Measurements from ENCODE around the gene BCL7B. TPM values are rescaled to one million over a fixed set of nuclear protein-coding genes. Genes with fewer than 3 reads are reported as not detected.
"Not testable (repeated sequence)": the region's sequence is repeated elsewhere in the genome, so short reads cannot be mapped to it uniquely, and the experiment has no call there.

The BCL7B gene
- polyA plus RNA-seq, 1 donor (not counting 4 experiments of a cell fraction or from before 2014, with no cell fraction given) = 41.0 TPM

DNA sequence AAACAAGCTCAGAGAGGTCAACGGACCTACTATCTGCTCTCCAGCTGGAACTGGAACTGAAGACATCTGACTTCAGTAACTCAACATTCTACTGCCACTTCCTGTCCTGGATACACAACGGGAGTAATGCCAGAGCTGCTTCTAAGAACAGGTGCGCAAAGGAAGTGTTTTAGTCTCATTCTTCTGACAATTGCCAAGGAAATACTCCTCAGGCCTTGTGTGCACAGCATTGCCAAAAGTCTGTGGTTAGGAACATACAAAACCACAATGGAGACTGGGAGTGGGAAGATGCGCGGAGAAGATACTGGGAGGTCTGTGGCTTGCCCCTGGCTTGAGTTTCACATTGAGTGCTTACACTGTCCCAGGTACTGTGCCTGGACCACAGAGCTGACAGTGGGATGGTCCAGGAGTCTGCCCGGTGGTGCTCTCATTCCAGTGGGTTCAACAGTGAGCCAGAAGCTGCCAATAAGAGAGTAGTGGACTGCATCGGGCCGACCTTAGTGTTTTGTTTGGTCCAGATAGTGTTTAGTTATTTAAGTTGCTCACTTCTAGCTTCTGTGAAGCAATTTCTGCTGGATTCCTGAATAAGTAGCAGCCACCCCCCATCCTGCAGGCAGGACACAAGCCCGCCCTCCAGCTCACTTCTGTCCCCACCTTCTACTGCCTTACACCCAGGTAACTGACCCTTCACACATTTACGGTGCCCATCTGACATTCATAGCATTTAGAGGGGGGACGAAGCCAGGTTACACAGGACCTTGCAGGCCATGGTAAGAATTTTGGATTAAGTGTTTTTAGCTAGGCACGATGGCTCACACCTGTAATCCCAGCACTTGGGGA is 10.6 kb upstream of the BCL7B start:
- no peaks in the 10 kb centered on the region for H3K4me1 ChIP-seq (ENCODE audit: control insufficient read depth, extremely low read depth, insufficient read depth, low read length)
- H3K9me1 ChIP-seq (ENCODE audit: control insufficient read depth, extremely low read depth, insufficient read depth, low read length) = peaks cover 2% of the 10 kb centered on the region
- H3K9me3 ChIP-seq (ENCODE audit: control insufficient read depth, low read depth, low read length) = no peaks in the 10 kb centered on the region
- no peaks in the 10 kb centered on the region for H3K79me2 ChIP-seq (ENCODE audit: control insufficient read depth, insufficient read depth, low read length)
- no peaks in the 10 kb centered on the region for H4K20me1 ChIP-seq (ENCODE audit: control insufficient read depth, extremely low read depth, insufficient read depth, low read length)
- no peak overlapping the region for H2AFZ ChIP-seq (ENCODE audit: control insufficient read depth, low read length)
- no peak for FAIRE-seq
- DNase-seq (ENCODE audit: low read depth, low spot score) = no peak
- no peaks in the 10 kb centered on the region for H3K27me3 ChIP-seq (ENCODE audit: control insufficient read depth, extremely low read depth, insufficient read depth, low read length)
- peaks cover 16 to 18% of the 10 kb centered on the region in 2 experiments for H3K36me3 ChIP-seq (ENCODE audit: control insufficient read depth in 2 of 2, extremely low read depth in 1 of 2, insufficient read depth in 2 of 2, low read length in 2 of 2)
- no peak overlapping the region for H3K27ac ChIP-seq (ENCODE audit: control insufficient read depth, insufficient read depth, low read length)
- H3K9ac ChIP-seq (ENCODE audit: control insufficient read depth, extremely low read depth, insufficient read depth, low read length) = no peak overlapping the region
- no peak overlapping the region for H3K4me2 ChIP-seq (ENCODE audit: control insufficient read depth, extremely low read depth, insufficient read depth, low read depth, low read length)
- no peak for TF ChIP-seq EZH2 (IDR thresholded peaks at IDR 0.05; ENCODE audit: low read length)
- TF ChIP-seq, protein P1, sequence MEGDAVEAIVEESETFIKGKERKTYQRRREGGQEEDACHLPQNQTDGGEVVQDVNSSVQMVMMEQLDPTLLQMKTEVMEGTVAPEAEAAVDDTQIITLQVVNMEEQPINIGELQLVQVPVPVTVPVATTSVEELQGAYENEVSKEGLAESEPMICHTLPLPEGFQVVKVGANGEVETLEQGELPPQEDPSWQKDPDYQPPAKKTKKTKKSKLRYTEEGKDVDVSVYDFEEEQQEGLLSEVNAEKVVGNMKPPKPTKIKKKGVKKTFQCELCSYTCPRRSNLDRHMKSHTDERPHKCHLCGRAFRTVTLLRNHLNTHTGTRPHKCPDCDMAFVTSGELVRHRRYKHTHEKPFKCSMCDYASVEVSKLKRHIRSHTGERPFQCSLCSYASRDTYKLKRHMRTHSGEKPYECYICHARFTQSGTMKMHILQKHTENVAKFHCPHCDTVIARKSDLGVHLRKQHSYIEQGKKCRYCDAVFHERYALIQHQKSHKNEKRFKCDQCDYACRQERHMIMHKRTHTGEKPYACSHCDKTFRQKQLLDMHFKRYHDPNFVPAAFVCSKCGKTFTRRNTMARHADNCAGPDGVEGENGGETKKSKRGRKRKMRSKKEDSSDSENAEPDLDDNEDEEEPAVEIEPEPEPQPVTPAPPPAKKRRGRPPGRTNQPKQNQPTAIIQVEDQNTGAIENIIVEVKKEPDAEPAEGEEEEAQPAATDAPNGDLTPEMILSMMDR (optimal IDR thresholded peaks at IDR 0.05 in 1 of 3, IDR thresholded peaks at IDR 0.05 in 1 of 3, conservative IDR thresholded peaks at IDR 0.05 in 1 of 3; ENCODE audit: extremely low read depth in 1 of 3, insufficient read depth in 2 of 3, low read length in 3 of 3) = no peak
- H3K4me3 ChIP-seq (ENCODE audit: control insufficient read depth in 2 of 3, extremely low read depth in 1 of 3, insufficient read depth in 2 of 3, low read depth in 1 of 3, low read length in 3 of 3) = no peak overlapping the region
- dilution Hi-C loops (cut with MboI; ENCODE audit: extremely low pct_ligation_motif_present, low sequenced_read_pairs) = no loop called here

DNA sequence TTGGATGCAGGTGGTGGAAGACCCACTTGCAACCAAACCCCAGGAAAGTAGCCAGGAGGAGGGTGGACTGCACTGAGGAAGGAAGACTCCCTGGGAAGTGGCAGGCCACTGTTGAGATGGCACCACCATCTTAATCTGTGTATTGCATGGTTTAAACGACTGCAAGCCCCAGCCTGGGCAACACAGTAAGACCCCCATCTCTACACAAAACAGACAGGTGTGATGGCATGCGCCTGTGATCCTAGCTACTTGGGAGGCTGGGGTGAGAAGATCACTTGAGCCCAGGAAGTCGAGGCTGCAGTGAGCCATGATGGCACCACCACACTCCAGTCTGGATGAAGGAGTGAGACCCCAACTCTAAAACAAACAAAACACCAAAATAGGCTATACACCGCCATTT is 9.7 kb upstream of the BCL7B start:
- no peak for FAIRE-seq
- H4K20me1 ChIP-seq (ENCODE audit: control insufficient read depth, extremely low read depth, insufficient read depth, low read length) = no peaks in the 10 kb centered on the region
- H3K9me3 ChIP-seq (ENCODE audit: control insufficient read depth, low read depth, low read length) = no peaks in the 10 kb centered on the region
- no peak overlapping the region for H2AFZ ChIP-seq (ENCODE audit: control insufficient read depth, low read length)
- H3K4me2 ChIP-seq (ENCODE audit: control insufficient read depth, extremely low read depth, insufficient read depth, low read depth, low read length) = no peak overlapping the region
- no peak for DNase-seq (ENCODE audit: low read depth, low spot score)
- H3K79me2 ChIP-seq (ENCODE audit: control insufficient read depth, insufficient read depth, low read length) = no peaks in the 10 kb centered on the region
- H3K27me3 ChIP-seq (ENCODE audit: control insufficient read depth, extremely low read depth, insufficient read depth, low read length) = no peaks in the 10 kb centered on the region
- no peak overlapping the region for H3K27ac ChIP-seq (ENCODE audit: control insufficient read depth, insufficient read depth, low read length)
- H3K9ac ChIP-seq (ENCODE audit: control insufficient read depth, extremely low read depth, insufficient read depth, low read length) = no peak overlapping the region
- H3K4me1 ChIP-seq (ENCODE audit: control insufficient read depth, extremely low read depth, insufficient read depth, low read length) = no peaks in the 10 kb centered on the region
- peaks cover 9 to 13% of the 10 kb centered on the region in 2 experiments for H3K36me3 ChIP-seq (ENCODE audit: control insufficient read depth in 2 of 2, extremely low read depth in 1 of 2, insufficient read depth in 2 of 2, low read length in 2 of 2)
- no peak overlapping the region for H3K4me3 ChIP-seq (ENCODE audit: control insufficient read depth in 2 of 3, extremely low read depth in 1 of 3, insufficient read depth in 2 of 3, low read depth in 1 of 3, low read length in 3 of 3)
- dilution Hi-C loops (cut with MboI; ENCODE audit: extremely low pct_ligation_motif_present, low sequenced_read_pairs) = no loop called here
- H3K9me1 ChIP-seq (ENCODE audit: control insufficient read depth, extremely low read depth, insufficient read depth, low read length) = peaks cover 2% of the 10 kb centered on the region
- no peak for TF ChIP-seq EZH2 (IDR thresholded peaks at IDR 0.05; ENCODE audit: low read length)
- TF ChIP-seq, protein P1 (optimal IDR thresholded peaks at IDR 0.05 in 1 of 3, IDR thresholded peaks at IDR 0.05 in 1 of 3, conservative IDR thresholded peaks at IDR 0.05 in 1 of 3; ENCODE audit: extremely low read depth in 1 of 3, insufficient read depth in 2 of 3, low read length in 3 of 3) = no peak

DNA sequence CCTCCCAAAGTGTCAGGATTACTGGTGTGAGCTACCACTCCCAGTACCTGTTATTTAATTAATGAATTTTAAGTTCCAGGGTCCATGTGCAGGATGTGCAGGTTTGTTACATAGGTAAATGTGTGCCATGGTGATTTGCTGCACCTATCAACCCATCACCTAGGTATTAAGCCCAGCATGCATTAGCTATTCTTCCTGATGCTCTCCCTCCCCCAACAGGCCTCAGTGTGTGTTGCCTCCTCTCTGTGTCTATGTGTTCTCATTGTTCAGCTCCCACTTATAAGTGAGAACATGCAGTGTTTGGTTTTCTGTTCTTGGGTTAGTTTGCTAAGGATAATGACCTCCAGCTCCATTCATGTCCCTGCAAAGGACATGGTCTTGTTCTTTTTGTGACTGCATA is 8.9 kb upstream of the BCL7B start:
- H3K9ac ChIP-seq (ENCODE audit: control insufficient read depth, extremely low read depth, insufficient read depth, low read length); H3K4me2 ChIP-seq (ENCODE audit: control insufficient read depth, extremely low read depth, insufficient read depth, low read depth, low read length): not testable (repeated sequence)

More for the DNA sequence above, 8.9 kb upstream of the BCL7B start:
- H3K4me3 ChIP-seq (ENCODE audit: control insufficient read depth in 2 of 3, extremely low read depth in 1 of 3, insufficient read depth in 2 of 3, low read depth in 1 of 3, low read length in 3 of 3); H4K20me1 ChIP-seq (ENCODE audit: control insufficient read depth, extremely low read depth, insufficient read depth, low read length); H3K4me1 ChIP-seq (ENCODE audit: control insufficient read depth, extremely low read depth, insufficient read depth, low read length); dilution Hi-C loops (cut with MboI; ENCODE audit: extremely low pct_ligation_motif_present, low sequenced_read_pairs); H3K27me3 ChIP-seq (ENCODE audit: control insufficient read depth, extremely low read depth, insufficient read depth, low read length); H3K9me1 ChIP-seq (ENCODE audit: control insufficient read depth, extremely low read depth, insufficient read depth, low read length); H3K79me2 ChIP-seq (ENCODE audit: control insufficient read depth, insufficient read depth, low read length); H3K9me3 ChIP-seq (ENCODE audit: control insufficient read depth, low read depth, low read length); H2AFZ ChIP-seq (ENCODE audit: control insufficient read depth, low read length); FAIRE-seq; H3K27ac ChIP-seq (ENCODE audit: control insufficient read depth, insufficient read depth, low read length); DNase-seq (ENCODE audit: low read depth, low spot score): not testable (repeated sequence)
- H3K36me3 ChIP-seq (ENCODE audit: control insufficient read depth in 2 of 2, extremely low read depth in 1 of 2, insufficient read depth in 2 of 2, low read length in 2 of 2) = peaks cover 9 to 13% of the 10 kb centered on the region in 2 experiments
